ENCODE measurements around the gene SELPLG. TPM values are rescaled to one million over a fixed set of nuclear protein-coding genes. Genes with fewer than 3 reads are reported as not detected.
"Not testable (repeated sequence)": the region's sequence is repeated elsewhere in the genome, so short reads cannot be mapped to it uniquely, and the experiment has no call there.

The SELPLG gene
- total RNA-seq, 3 donors from 2014 or later (not counting 1 experiment from before 2014, with no cell fraction given) = 179 to 201 (median 201) TPM

GRCh38 chr12:108591267-108591980 lies 42.3 kb downstream of the SELPLG start:
- Mint-ChIP-seq H3K36me3 (no peaks in the 10 kb centered on the region), H3K27me3 (ENCODE audit: low read depth in 2 of 2) (no peaks in the 10 kb centered on the region), H3K27ac (no peak overlapping the region), H3K4me1 (no peaks in the 10 kb centered on the region), H3K9me3 (no peaks in the 10 kb centered on the region), H3K4me3 (no peak overlapping the region)
- DNase-seq (no peak), ATAC-seq (no peak)
- intact Hi-C loops (cut with micrococcal nuclease) = no loop called here
- Histone ChIP-seq H3K36me3 (ENCODE audit: control insufficient read depth, insufficient read depth, low read length) (no peaks in the 10 kb centered on the region), H3K4me1 (ENCODE audit: control insufficient read depth, insufficient read depth, low read length) (no peaks in the 10 kb centered on the region), H3K9me3 (ENCODE audit: control insufficient read depth, insufficient read depth, low read length) (no peaks in the 10 kb centered on the region), H3K27ac (ENCODE audit: low read length) (no peak overlapping the region), H3K4me3 (ENCODE audit: low read length) (no peak overlapping the region), H3K27me3 (ENCODE audit: control insufficient read depth, insufficient read depth, low read length) (no peaks in the 10 kb centered on the region)
- TF ChIP-seq, protein P1, sequence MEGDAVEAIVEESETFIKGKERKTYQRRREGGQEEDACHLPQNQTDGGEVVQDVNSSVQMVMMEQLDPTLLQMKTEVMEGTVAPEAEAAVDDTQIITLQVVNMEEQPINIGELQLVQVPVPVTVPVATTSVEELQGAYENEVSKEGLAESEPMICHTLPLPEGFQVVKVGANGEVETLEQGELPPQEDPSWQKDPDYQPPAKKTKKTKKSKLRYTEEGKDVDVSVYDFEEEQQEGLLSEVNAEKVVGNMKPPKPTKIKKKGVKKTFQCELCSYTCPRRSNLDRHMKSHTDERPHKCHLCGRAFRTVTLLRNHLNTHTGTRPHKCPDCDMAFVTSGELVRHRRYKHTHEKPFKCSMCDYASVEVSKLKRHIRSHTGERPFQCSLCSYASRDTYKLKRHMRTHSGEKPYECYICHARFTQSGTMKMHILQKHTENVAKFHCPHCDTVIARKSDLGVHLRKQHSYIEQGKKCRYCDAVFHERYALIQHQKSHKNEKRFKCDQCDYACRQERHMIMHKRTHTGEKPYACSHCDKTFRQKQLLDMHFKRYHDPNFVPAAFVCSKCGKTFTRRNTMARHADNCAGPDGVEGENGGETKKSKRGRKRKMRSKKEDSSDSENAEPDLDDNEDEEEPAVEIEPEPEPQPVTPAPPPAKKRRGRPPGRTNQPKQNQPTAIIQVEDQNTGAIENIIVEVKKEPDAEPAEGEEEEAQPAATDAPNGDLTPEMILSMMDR (IDR thresholded peaks at IDR 0.05) = no peak
- WGBS (ENCODE audit: insufficient coverage) = 94% methylated on average over 22 of the region's 22 CpGs

- WGBS (ENCODE audit: insufficient coverage) = 95% methylated on average over 9 of the region's 9 CpGs
These were observed 43.2 kb downstream of the SELPLG start for GRCh38 chr12:108590463-108590862.

GRCh38 chr12:108589840-108590229 lies 43.9 kb downstream of the SELPLG start:
- no peak overlapping the region for H3K4me3 Mint-ChIP-seq
- H3K4me1 Mint-ChIP-seq = no peaks in the 10 kb centered on the region
- 82% methylated on average over 7 of the region's 7 CpGs for WGBS (ENCODE audit: insufficient coverage)
- H3K36me3 Mint-ChIP-seq = no peaks in the 10 kb centered on the region
- Histone ChIP-seq H3K9me3 (ENCODE audit: control insufficient read depth, insufficient read depth, low read length) (no peaks in the 10 kb centered on the region), H3K27me3 (ENCODE audit: control insufficient read depth, insufficient read depth, low read length) (no peaks in the 10 kb centered on the region), H3K4me3 (ENCODE audit: low read length) (no peak overlapping the region), H3K27ac (ENCODE audit: low read length) (no peak overlapping the region), H3K4me1 (ENCODE audit: control insufficient read depth, insufficient read depth, low read length) (no peaks in the 10 kb centered on the region), H3K36me3 (ENCODE audit: control insufficient read depth, insufficient read depth, low read length) (no peaks in the 10 kb centered on the region)
- TF ChIP-seq, protein P1 (IDR thresholded peaks at IDR 0.05) = no peak
- no peak overlapping the region for H3K27ac Mint-ChIP-seq
- H3K27me3 Mint-ChIP-seq (ENCODE audit: low read depth in 2 of 2) = peaks cover 0 to 1% of the 10 kb centered on the region in 2 donors
- intact Hi-C loops (cut with micrococcal nuclease) = no loop called here
- no peak for DNase-seq
- no peaks in the 10 kb centered on the region for H3K9me3 Mint-ChIP-seq
- ATAC-seq = no peak

More at GRCh38 chr12:108590463-108590862, 43.2 kb downstream of the SELPLG start:
- H3K4me1 Mint-ChIP-seq; H3K9me3 ChIP-seq (ENCODE audit: control insufficient read depth, insufficient read depth, low read length); H3K4me3 Mint-ChIP-seq; H3K27me3 ChIP-seq (ENCODE audit: control insufficient read depth, insufficient read depth, low read length); ATAC-seq; H3K4me1 ChIP-seq (ENCODE audit: control insufficient read depth, insufficient read depth, low read length); H3K27me3 Mint-ChIP-seq (ENCODE audit: low read depth in 2 of 2); H3K36me3 Mint-ChIP-seq; H3K27ac Mint-ChIP-seq; intact Hi-C loops (cut with micrococcal nuclease); DNase-seq; H3K36me3 ChIP-seq (ENCODE audit: control insufficient read depth, insufficient read depth, low read length); H3K9me3 Mint-ChIP-seq; H3K4me3 ChIP-seq (ENCODE audit: low read length); H3K27ac ChIP-seq (ENCODE audit: low read length): not testable (repeated sequence)

- H3K4me1 ChIP-seq (ENCODE audit: control insufficient read depth, insufficient read depth, low read length) = no peaks in the 10 kb centered on the region
- H3K9me3 Mint-ChIP-seq = no peaks in the 10 kb centered on the region
- ATAC-seq = no peak
- no peak overlapping the region for H3K4me3 Mint-ChIP-seq
- peaks cover 0 to 4% of the 10 kb centered on the region in 2 donors for H3K27me3 Mint-ChIP-seq (ENCODE audit: low read depth in 2 of 2)
- H3K27ac ChIP-seq (ENCODE audit: low read length) = no peak overlapping the region
- no peaks in the 10 kb centered on the region for H3K27me3 ChIP-seq (ENCODE audit: control insufficient read depth, insufficient read depth, low read length)
- no peaks in the 10 kb centered on the region for H3K4me1 Mint-ChIP-seq
- H3K4me3 ChIP-seq (ENCODE audit: low read length) = no peak overlapping the region
- intact Hi-C loops (cut with micrococcal nuclease) = no loop called here
- no peak for DNase-seq
- H3K36me3 Mint-ChIP-seq = no peaks in the 10 kb centered on the region
- WGBS (ENCODE audit: insufficient coverage) = 72% methylated on average over 15 of the region's 15 CpGs
- no peaks in the 10 kb centered on the region for H3K9me3 ChIP-seq (ENCODE audit: control insufficient read depth, insufficient read depth, low read length)
- H3K27ac Mint-ChIP-seq = no peak overlapping the region
- no peaks in the 10 kb centered on the region for H3K36me3 ChIP-seq (ENCODE audit: control insufficient read depth, insufficient read depth, low read length)
- TF ChIP-seq, protein P1 (IDR thresholded peaks at IDR 0.05) = no peak
These were observed 44.5 kb downstream of the SELPLG start for GRCh38 chr12:108589028-108589839.
